Astrocyte (in vitro differentiated cells and primary cell): ENCODE data around the gene TRIM41.

Source experiments
- EZH2 ChIP-seq: IDR thresholded peaks from 2 replicates; pipeline ENCODE4 v1.6.1; 2012; ENCODE audit warnings: mild to moderate bottlenecking, low read length, inconsistent platforms; ENCODE audit not compliant: insufficient read depth
- TF ChIP-seq, protein P1 (sequence below): IDR thresholded peaks from 2 replicates; pipeline ENCODE4 v1.5.1; 2011; ENCODE audit warnings: low read depth, mild to moderate bottlenecking, inconsistent platforms, low read length, moderate library complexity; ENCODE audit not compliant: insufficient read depth

- TF ChIP-seq, protein P1, sequence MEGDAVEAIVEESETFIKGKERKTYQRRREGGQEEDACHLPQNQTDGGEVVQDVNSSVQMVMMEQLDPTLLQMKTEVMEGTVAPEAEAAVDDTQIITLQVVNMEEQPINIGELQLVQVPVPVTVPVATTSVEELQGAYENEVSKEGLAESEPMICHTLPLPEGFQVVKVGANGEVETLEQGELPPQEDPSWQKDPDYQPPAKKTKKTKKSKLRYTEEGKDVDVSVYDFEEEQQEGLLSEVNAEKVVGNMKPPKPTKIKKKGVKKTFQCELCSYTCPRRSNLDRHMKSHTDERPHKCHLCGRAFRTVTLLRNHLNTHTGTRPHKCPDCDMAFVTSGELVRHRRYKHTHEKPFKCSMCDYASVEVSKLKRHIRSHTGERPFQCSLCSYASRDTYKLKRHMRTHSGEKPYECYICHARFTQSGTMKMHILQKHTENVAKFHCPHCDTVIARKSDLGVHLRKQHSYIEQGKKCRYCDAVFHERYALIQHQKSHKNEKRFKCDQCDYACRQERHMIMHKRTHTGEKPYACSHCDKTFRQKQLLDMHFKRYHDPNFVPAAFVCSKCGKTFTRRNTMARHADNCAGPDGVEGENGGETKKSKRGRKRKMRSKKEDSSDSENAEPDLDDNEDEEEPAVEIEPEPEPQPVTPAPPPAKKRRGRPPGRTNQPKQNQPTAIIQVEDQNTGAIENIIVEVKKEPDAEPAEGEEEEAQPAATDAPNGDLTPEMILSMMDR = no peak
- TF ChIP-seq EZH2 = no peak
These were observed 28.4 kb upstream of the TRIM41 start for GRCh38 chr5:181194489-181195248.
